GM18870 (cell line): Measurements from ENCODE around the gene MBP.
"Not testable (repeated sequence)": the region's sequence is repeated elsewhere in the genome, so short reads cannot be mapped to it uniquely, and the experiment has no call there.

Source experiments
- ATAC-seq: cut with Tn5 transposase; IDR thresholded peaks from one replicate; pipeline ENCODE4 v1.9.1; 2021; ENCODE audit warnings: moderate library complexity; ENCODE audit not compliant: unreplicated experiment

MBP gene

GRCh38 chr18:76980663-76981395 is 151.8 kb downstream of the MBP start:
- ATAC-seq = peak; percentile 25

- ATAC-seq = no peak
Measured at GRCh38 chr18:76979906-76980305, 152.7 kb downstream of the MBP start.

- no peak for ATAC-seq
Measured at GRCh38 chr18:76979111-76979751, 153.4 kb downstream of the MBP start.

GRCh38 chr18:76978616-76979015 is 154.0 kb downstream of the MBP start:
- no peak for ATAC-seq

GRCh38 chr18:76977684-76978232 is 154.8 kb downstream of the MBP start:
- no peak for ATAC-seq

- ATAC-seq = no peak
Measured at GRCh38 chr18:76977108-76977621, 155.4 kb downstream of the MBP start.

GRCh38 chr18:76975577-76976110 is 156.9 kb downstream of the MBP start:
- ATAC-seq = no peak

GRCh38 chr18:76974386-76974785 is 158.2 kb downstream of the MBP start:
- no peak for ATAC-seq

GRCh38 chr18:76973520-76974266 is 158.9 kb downstream of the MBP start:
- no peak for ATAC-seq

- no peak for ATAC-seq
Measured at GRCh38 chr18:76972846-76973519, 159.6 kb downstream of the MBP start.

GRCh38 chr18:76972241-76972640 is 160.3 kb downstream of the MBP start:
- ATAC-seq = no peak

GRCh38 chr18:76970770-76971559 is 161.6 kb downstream of the MBP start:
- no peak for ATAC-seq

- ATAC-seq = no peak
Measured at GRCh38 chr18:76967721-76968472, 164.7 kb downstream of the MBP start.

- ATAC-seq = not testable (repeated sequence)
Measured at GRCh38 chr18:76967299-76967698, 165.3 kb downstream of the MBP start.

GRCh38 chr18:76965555-76966151 is 166.9 kb downstream of the MBP start:
- ATAC-seq = peak; percentile 44

GRCh38 chr18:76963936-76964335 is 168.6 kb downstream of the MBP start:
- peak; percentile 63 for ATAC-seq

GRCh38 chr18:76962851-76963250 is 169.7 kb downstream of the MBP start:
- ATAC-seq = no peak

- no peak for ATAC-seq
Measured at GRCh38 chr18:76960528-76961035, 172.0 kb downstream of the MBP start.
